GM19468 (cell line): ENCODE measurements around the gene LRRC14B.
"Not testable (repeated sequence)": the region's sequence is repeated elsewhere in the genome, so short reads cannot be mapped to it uniquely, and the experiment has no call there.

Source experiments
- ATAC-seq: cut with Tn5 transposase; IDR thresholded peaks from one replicate; pipeline ENCODE4 v1.9.1; 2021; ENCODE audit warnings: mild to moderate bottlenecking, moderate library complexity, moderate number of reproducible peaks; ENCODE audit not compliant: unreplicated experiment; ENCODE audit errors: extremely low read depth

LRRC14B gene

GRCh38 chr5:203246-203930 is 12.1 kb downstream of the LRRC14B start:
- no peak for ATAC-seq

- no peak for ATAC-seq
Measured at GRCh38 chr5:204001-204400, 12.7 kb downstream of the LRRC14B start.

- ATAC-seq: no peak
Measured at GRCh38 chr5:204462-204861, 13.2 kb downstream of the LRRC14B start.

GRCh38 chr5:204966-205670 is 13.8 kb downstream of the LRRC14B start:
- ATAC-seq: no peak

- ATAC-seq: no peak
Measured at GRCh38 chr5:206406-206805, 15.1 kb downstream of the LRRC14B start.

- no peak for ATAC-seq
Measured at GRCh38 chr5:206927-207536, 15.7 kb downstream of the LRRC14B start.

GRCh38 chr5:207599-207998 is 16.3 kb downstream of the LRRC14B start:
- no peak for ATAC-seq

- no peak for ATAC-seq
Measured at GRCh38 chr5:208449-209114, 17.3 kb downstream of the LRRC14B start.

GRCh38 chr5:213803-214395 is 22.6 kb downstream of the LRRC14B start:
- ATAC-seq: no peak

- not testable (repeated sequence) for ATAC-seq
Measured at GRCh38 chr5:215256-215655, 24.0 kb downstream of the LRRC14B start.

- ATAC-seq: not testable (repeated sequence)
Measured at GRCh38 chr5:216076-216475, 24.8 kb downstream of the LRRC14B start.

GRCh38 chr5:217494-218456 is 26.5 kb downstream of the LRRC14B start, which contains the start of the genes CCDC127 and SDHA:
Gene CCDC127, minus strand, starts transcription at chr5:218153. Its CDS starts 1,304 bp downstream, at chr5:216849.
Gene SDHA, plus strand, starts transcription at chr5:218320. Its CDS starts 36 bp downstream, at chr5:218356.
- peak; percentile 61 for ATAC-seq

GRCh38 chr5:218457-219291 is 27.4 kb downstream of the LRRC14B start:
- ATAC-seq: no peak

GRCh38 chr5:219460-219863 is 28.2 kb downstream of the LRRC14B start:
- ATAC-seq: no peak

- ATAC-seq: no peak
Measured at GRCh38 chr5:219991-220390, 28.7 kb downstream of the LRRC14B start.

- ATAC-seq: not testable (repeated sequence)
Measured at GRCh38 chr5:222951-223715, 31.8 kb downstream of the LRRC14B start.

GRCh38 chr5:223791-224190 is 32.5 kb downstream of the LRRC14B start:
- ATAC-seq: no peak

GRCh38 chr5:225334-225733 is 34.0 kb downstream of the LRRC14B start:
- ATAC-seq: no peak
